ENCODE results near the gene PLA2G2F. TPM values are rescaled to one million over a fixed set of nuclear protein-coding genes. Genes with fewer than 3 reads are reported as not detected.

PLA2G2F gene
- total RNA-seq, 4 donors from 2014 or later, result not detected

- no peak for TF ChIP-seq POLR2A (IDR thresholded peaks at IDR 0.05; ENCODE audit: low read depth)
- Histone ChIP-seq H3K27ac (replicated peaks in 1 of 4) (no peak overlapping the region), H3K4me3 (no peak overlapping the region), H3K27me3 (peaks cover 0 to 55% (median 0%) of the 10 kb centered on the region in 4 donors), H3K9me3 (no peaks in the 10 kb centered on the region), H3K4me1 (no peaks in the 10 kb centered on the region), H3K36me3 (no peaks in the 10 kb centered on the region)
- 72% methylated on average over 6 of the region's 6 CpGs for WGBS
- DNase-seq (ENCODE audit: extremely low spot score), result no peak
- intact Hi-C loops (cut with DNase I), result no loop called here
Observed at GRCh38 chr1:20138346-20138745, 777 bp upstream of the PLA2G2F start.

- H3K27ac ChIP-seq (replicated peaks in 1 of 4), result no peak overlapping the region
- intact Hi-C loops (cut with DNase I), result no loop called here
- no peak overlapping the region for H3K4me3 ChIP-seq
- H3K27me3 ChIP-seq, result peaks cover 0 to 59% (median 0%) of the 10 kb centered on the region in 4 donors
- no peaks in the 10 kb centered on the region for H3K4me1 ChIP-seq
- no peak for DNase-seq (ENCODE audit: extremely low spot score)
- no peaks in the 10 kb centered on the region for H3K36me3 ChIP-seq
- no peaks in the 10 kb centered on the region for H3K9me3 ChIP-seq
- TF ChIP-seq POLR2A (IDR thresholded peaks at IDR 0.05; ENCODE audit: low read depth) (no peak), EP300 (IDR thresholded peaks at IDR 0.05) (no peak), CTCF (IDR thresholded peaks at IDR 0.05) (no peak), POLR2AphosphoS5 (IDR thresholded peaks at IDR 0.05) (no peak)
- WGBS, result 84% methylated on average over 6 of the region's 13 CpGs
Observed at GRCh38 chr1:20139776-20140612, 871 bp downstream of the PLA2G2F start.

- Histone ChIP-seq H3K27me3 (peaks cover 0 to 53% (median 0%) of the 10 kb centered on the region in 4 donors), H3K4me3 (no peak overlapping the region), H3K9me3 (no peaks in the 10 kb centered on the region), H3K27ac (replicated peaks in 1 of 4) (no peak overlapping the region), H3K36me3 (no peaks in the 10 kb centered on the region), H3K4me1 (no peaks in the 10 kb centered on the region)
- no peak for DNase-seq (ENCODE audit: extremely low spot score)
- intact Hi-C loops (cut with DNase I), result no loop called here
- WGBS, result 80% methylated on average over 9 of the region's 9 CpGs
- TF ChIP-seq EP300 (IDR thresholded peaks at IDR 0.05), result no peak
- no peak for TF ChIP-seq POLR2AphosphoS5 (IDR thresholded peaks at IDR 0.05)
- no peak for TF ChIP-seq CTCF (IDR thresholded peaks at IDR 0.05)
- no peak for TF ChIP-seq POLR2A (IDR thresholded peaks at IDR 0.05; ENCODE audit: low read depth)
Observed at GRCh38 chr1:20141001-20141400, 1.9 kb downstream of the PLA2G2F start.

GRCh38 chr1:20141466-20141865 is 2.3 kb downstream of the PLA2G2F start:
- intact Hi-C loops (cut with DNase I), result no loop called here
- Histone ChIP-seq H3K4me1 (no peaks in the 10 kb centered on the region), H3K27ac (replicated peaks in 1 of 4) (no peak overlapping the region), H3K9me3 (no peaks in the 10 kb centered on the region), H3K36me3 (no peaks in the 10 kb centered on the region), H3K4me3 (no peak overlapping the region), H3K27me3 (peaks cover 0 to 53% (median 0%) of the 10 kb centered on the region in 4 donors)
- no peak for DNase-seq (ENCODE audit: extremely low spot score)
- WGBS, result 91% methylated on average over 4 of the region's 7 CpGs
- no peak for TF ChIP-seq POLR2AphosphoS5 (IDR thresholded peaks at IDR 0.05)
- TF ChIP-seq POLR2A (IDR thresholded peaks at IDR 0.05; ENCODE audit: low read depth), result no peak
- no peak for TF ChIP-seq EP300 (IDR thresholded peaks at IDR 0.05)
- no peak for TF ChIP-seq CTCF (IDR thresholded peaks at IDR 0.05)

- no peaks in the 10 kb centered on the region for H3K4me1 ChIP-seq
- WGBS, result 83% methylated on average over 13 of the region's 13 CpGs
- no peaks in the 10 kb centered on the region for H3K36me3 ChIP-seq
- DNase-seq (ENCODE audit: extremely low spot score), result no peak
- H3K4me3 ChIP-seq, result no peak overlapping the region
- no peaks in the 10 kb centered on the region for H3K9me3 ChIP-seq
- no peak for TF ChIP-seq CTCF (IDR thresholded peaks at IDR 0.05)
- TF ChIP-seq POLR2A (IDR thresholded peaks at IDR 0.05; ENCODE audit: low read depth), result no peak
- TF ChIP-seq EP300 (IDR thresholded peaks at IDR 0.05), result no peak
- no peak for TF ChIP-seq POLR2AphosphoS5 (IDR thresholded peaks at IDR 0.05)
- H3K27ac ChIP-seq (replicated peaks in 1 of 4), result no peak overlapping the region
- intact Hi-C loops (cut with DNase I), result no loop called here
- peaks cover 0 to 49% (median 0%) of the 10 kb centered on the region in 4 donors for H3K27me3 ChIP-seq
Observed at GRCh38 chr1:20142001-20142710, 3.0 kb downstream of the PLA2G2F start.
